HFF-Myc (cell line): Measurements from ENCODE around the gene ZFAND6.
"Not testable (repeated sequence)": the region's sequence is repeated elsewhere in the genome, so short reads cannot be mapped to it uniquely, and the experiment has no call there.

Experiments
- DNase-seq: peaks from one replicate; pipeline ENCODE4 v3.0.0-alpha.2; 2011; ENCODE audit warnings: low read depth; ENCODE audit errors: extremely low read depth
- H3K4me3 ChIP-seq: replicated peaks from 2 replicates; pipeline ENCODE4 v1.5.1; 2011; ENCODE audit warnings: low read depth, mild to moderate bottlenecking, control low read depth, low read length
- CTCF ChIP-seq: IDR thresholded peaks from 2 replicates; pipeline ENCODE4 v1.5.1; 2012; ENCODE audit warnings: mild to moderate bottlenecking, low read depth, low read length, control low read depth; ENCODE audit errors: missing control alignments

ZFAND6 gene

DNA sequence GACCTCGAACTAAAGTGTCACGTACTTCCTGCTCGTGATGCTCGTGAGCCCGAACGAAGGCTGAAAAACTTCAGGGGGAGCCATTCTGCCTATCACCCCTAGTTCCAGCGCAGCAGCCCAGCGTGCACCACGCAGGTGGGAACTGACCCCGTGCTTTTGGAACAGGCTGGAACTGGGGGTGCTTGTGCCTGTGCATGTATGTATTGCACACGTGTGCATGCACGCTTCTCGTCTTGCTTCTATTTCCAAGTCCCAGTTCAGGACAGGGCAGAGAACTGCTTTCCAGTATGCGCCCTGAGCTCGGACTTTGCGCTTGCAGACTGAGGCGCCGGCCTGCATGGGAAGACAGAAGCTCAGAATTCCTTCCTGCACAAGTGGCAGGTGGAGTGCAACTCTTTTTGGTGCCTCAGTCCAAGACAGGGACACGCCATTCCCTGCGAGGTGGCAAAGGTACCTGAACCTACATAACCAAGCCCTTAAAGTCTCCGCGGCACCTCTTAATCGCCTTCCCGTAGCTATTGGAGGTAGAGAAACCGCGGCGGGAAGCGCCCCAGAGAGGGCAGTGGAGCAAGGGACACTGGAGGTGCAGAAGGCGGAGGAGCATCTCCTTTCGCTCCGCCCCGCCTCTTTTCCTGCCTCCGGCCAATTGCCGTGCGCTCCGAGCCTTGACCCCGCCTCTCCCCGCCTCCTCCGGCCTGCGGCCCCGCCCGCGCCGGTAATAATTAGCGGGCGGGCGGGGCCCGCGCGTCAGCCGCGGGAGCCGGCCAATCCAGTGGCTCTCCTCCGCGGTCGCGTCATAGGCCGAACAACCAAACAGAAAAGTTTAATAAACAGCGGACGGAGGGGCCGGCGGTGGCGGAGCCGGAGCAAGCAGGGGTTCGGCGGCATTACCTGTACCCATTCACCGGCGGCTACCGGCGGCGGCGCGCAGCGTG is at the start of gene ZFAND6:
TSS of gene ZFAND6 (plus strand) at position 826 of the 935 bp plus-strand sequence. CDS start 60,669 bp downstream, outside the sequence.
- H3K4me3 ChIP-seq = peak within 1 kb of the TSS; percentile 56
- peak; percentile 76 for DNase-seq
- no peak for TF ChIP-seq CTCF

DNA sequence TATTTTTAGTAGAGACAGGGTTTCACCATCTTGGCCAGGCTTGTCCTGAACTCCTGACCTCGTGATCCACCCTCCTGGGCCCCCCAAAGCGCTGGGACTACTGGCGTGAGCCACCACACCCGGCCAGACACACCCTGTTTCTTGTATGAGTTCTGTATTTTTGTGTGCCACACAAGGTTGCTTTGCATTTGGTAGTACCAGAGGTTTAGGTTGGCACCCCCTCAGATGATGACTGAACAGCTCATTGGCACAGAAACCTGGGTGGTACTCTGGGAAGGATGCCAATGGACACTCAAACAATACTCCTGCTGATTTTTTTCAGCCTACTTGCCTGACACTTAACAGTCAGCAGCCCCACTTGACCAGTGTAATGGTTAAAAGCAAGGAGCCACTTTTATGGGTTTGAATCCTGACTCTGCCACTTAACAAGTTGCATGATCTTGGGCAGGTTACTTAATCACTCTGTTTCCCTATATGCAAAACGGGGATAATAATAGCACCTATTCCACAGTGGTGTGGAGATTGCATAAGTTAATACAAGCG is 49.3 kb upstream of the ZFAND6 start:
- DNase-seq = no peak
- no peak overlapping the region for H3K4me3 ChIP-seq
- TF ChIP-seq CTCF = no peak

DNA sequence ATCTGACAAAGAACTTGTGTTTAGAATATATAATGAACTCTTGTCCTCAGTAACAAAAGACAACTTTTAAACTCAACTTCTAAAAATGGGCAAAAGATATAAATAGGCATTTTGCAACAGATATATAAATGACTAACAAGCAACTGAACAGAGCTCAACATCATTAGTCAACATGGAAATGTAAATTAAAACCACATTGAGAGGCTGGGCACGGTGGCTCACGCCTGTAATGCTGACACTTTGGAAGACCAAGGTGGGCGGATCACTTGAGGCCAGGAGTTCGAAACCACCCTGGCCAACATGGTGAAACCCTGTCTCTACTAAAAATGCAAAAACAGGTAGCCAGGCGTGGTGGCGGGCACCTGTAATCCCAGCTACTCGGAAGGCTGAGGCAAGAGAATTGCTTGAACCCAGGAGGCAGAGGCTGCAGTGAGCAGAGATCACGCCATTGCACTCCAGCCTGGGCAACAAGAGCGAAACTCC is 48.4 kb upstream of the ZFAND6 start:
- peak; percentile 87 for DNase-seq
- H3K4me3 ChIP-seq = not testable (repeated sequence)

DNA sequence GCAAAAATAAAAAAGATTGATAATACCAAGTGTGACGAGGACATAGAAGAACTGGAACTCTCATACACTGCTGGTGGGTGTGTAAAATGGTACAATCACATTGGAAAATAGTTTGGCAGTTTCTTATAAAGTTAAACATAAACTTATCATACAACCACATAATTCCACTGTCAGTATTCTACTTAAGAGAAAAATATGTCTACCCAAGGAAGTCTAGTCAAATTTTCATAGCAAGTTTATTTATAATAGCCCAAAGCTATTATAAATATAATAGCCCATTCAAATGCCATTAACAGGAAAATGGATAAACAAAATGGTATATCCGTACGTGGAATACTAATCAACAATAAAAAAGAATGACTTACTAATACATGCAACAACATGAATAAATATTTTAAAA is 47.9 kb upstream of the ZFAND6 start:
- H3K4me3 ChIP-seq = no peak overlapping the region
- TF ChIP-seq CTCF = no peak

GRCh38 chr15:80012060-80012726 is 47.3 kb upstream of the ZFAND6 start:
- TF ChIP-seq CTCF = no peak
- H3K4me3 ChIP-seq = no peak overlapping the region
- DNase-seq = no peak

More for the DNA sequence above, 47.9 kb upstream of the ZFAND6 start:
- no peak for DNase-seq

GRCh38 chr15:80014186-80014585 is 45.3 kb upstream of the ZFAND6 start:
- H3K4me3 ChIP-seq = not testable (repeated sequence)

GRCh38 chr15:80015156-80015555 is 44.3 kb upstream of the ZFAND6 start:
- no peak for DNase-seq
- no peak overlapping the region for H3K4me3 ChIP-seq
- no peak for TF ChIP-seq CTCF

More at GRCh38 chr15:80014186-80014585, 45.3 kb upstream of the ZFAND6 start:
- not testable (repeated sequence) for DNase-seq

- H3K4me3 ChIP-seq, DNase-seq: not testable (repeated sequence)
Measured at GRCh38 chr15:80016506-80016905, 43.0 kb upstream of the ZFAND6 start.

DNA sequence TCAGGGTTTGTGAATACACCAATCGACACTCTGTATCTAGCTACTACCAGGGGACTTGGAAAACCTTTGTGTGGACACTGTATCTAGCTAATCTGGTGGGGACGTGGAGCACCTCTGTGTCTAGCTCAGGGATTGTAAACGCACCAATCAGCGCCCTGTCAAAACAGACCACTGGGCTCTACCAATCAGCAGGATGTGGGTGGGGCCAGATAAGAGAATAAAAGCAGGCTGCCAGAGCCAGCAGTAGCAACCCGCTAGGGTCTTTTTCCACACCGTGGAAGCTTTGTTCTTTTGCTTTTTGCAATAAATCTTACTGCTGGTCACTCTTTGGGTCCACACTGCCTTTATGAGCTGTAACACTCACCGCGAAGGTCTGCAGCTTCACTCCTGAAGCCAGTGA is 42.3 kb upstream of the ZFAND6 start:
- not testable (repeated sequence) for DNase-seq, H3K4me3 ChIP-seq
